ENCODE measurements around the gene ANTXRL.
A peak's percentile ranks its signal among the peaks of the same experiment; 100 is the strongest.
"Not testable (repeated sequence)": the region's sequence is repeated elsewhere in the genome, so short reads cannot be mapped to it uniquely, and the experiment has no call there.

The ANTXRL gene

DNA sequence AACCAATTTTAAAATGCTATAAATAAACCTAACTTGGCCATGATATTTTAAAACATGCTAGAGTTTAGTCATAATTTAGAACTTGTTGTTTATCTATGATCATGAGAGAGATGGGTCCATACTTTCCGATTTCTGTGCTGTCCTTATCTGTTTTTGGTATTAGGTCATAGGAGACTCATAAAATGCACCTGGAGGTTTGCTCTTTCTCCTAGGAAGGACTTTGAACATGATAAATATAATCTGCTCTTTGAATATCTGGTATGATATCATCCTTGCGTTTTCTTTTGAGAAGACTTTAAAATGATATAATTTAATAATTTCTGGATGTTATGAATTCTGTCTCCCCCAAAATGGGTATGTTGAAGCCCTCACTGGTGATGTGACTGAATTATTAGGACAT, 9.0 kb upstream of the ANTXRL start:
- no peak for DNase-seq

DNA sequence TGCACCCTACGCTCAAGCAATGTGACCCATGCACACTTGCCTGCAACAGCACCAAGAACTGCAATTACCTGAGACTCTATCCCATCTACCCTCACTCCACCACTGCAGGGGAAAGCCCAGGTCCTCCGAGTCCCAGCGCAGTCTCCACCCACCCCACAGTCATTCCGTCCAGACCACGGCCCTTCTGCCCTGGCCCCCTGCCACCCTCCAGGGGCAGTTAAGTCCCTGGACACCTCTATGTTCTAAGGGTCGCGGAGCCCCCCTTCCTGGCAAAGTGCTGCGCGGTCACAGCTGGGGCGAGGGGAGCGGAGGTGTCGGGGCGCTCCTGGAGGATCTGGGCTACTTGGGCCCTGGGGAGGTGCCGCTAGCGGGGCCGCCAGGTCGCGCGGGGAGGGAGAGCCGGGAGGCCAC, 4.4 kb upstream of the ANTXRL start:
- not testable (repeated sequence) for DNase-seq

DNA sequence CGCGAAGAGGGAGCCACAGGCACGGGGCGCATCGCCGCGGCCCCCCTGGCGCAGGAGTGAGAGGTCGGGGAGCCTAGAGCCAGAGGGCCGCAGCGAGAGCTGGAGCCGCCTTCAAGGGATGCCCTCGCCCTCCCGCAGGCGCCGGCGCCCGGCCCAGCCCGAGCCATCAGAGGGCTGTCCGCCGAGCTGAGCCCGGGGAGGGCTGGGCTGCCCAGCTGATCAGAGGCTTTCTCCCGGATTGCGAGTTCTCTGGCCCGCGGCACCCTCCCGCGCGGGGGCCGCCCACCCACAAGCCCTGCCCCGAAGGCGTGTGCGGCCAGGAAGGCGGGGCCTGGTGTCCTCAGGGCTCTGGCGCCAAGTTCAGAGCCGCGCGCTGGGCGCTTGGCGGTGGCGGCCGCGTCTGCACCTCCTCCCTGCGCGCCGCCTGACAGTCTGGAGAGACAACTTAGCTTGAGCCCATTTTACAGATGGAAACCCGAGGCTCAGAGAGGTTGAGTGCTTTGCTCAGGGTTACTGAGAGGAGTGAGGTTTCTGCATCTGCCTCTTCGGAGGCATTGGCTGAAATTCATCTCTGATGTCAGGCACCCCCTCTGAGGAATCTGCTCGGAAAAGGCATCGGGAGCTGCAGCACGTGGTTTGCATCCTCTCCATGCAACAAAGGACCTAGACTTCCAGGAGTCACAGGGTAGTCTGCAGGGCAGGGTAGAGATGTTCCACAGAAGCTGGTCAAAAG, 3.8 kb upstream of the ANTXRL start:
- DNase-seq = peak; percentile 72

DNA sequence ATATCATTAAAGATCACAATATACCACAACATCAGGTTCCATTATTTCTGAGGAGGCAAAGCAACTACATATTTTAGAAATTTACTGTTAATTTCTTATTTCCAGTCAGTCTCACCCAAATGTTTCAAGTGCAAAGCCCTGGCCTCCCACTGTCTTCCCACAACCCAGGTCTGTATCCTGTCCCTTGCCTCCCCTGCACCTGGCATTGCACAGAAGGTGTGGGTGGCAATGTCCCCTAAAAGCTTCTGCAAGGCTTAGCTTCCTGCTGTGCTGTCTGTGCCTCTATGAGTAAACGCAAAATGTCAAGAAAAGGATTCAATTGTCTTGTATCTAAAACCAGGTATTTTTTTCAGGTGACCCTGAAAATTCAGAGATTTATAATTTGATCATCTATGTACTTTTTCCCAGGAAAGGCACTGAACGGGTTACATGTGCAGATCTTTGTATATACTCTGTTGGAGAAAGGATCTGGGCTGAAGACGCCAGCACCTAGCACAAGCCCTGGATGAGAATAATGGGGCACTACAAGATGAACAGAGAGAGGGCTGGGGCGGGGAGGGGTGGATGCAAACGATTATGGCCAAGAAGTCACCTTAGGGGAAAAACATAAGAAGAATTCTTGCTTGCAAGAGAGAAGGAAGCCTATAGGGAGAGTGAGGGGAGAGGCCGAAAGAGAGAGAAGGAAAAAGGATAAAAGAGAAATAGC, 3.1 kb upstream of the ANTXRL start:
- DNase-seq = no peak

DNA sequence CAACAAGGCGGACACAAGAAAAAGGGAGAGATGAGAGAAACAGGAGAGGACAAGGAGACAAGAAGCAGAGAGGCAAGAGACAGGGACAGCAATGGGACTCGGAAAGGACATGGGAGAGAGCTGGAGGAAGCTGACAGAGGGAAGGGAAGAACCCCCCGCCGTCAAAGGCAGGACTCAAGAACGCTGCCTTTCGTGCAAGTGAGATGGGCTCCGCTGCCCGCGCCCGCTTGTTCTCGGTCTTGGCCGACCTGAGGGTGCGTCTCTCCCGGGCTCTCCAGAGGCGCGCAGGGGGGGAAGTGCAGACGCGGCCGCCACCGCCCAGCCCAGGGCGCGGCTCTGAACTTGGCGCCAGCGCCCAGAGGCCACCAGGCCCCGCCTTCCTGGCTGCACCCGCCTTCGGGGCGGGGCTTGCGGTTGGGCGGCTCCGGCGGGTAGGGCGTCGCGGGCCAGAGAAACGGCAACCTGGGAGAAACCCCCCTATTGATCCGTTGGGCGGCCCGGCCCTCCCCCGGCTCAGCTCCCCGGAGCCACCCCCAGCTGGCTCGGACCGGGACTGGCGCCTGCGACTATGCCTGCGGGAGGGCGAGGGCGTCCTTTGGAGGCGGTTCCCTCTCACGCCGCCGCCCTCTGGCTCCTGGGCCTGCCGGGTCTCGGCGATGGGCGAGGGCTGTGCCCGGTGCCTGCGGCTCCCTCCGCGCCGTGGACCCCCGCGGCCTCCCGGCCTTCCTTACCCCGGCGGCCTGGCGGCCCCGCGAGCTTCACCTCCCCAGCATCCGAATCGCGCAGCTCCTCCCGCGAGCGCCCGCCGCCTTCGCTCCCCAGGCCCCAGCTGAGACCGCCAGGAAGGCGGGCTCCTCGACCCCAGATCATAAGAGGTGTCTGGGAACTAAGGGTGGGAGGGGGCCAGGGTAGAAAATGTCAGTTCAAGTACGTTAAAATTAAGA, 2.2 kb upstream of the ANTXRL start:
- DNase-seq = peak; percentile 84

DNA sequence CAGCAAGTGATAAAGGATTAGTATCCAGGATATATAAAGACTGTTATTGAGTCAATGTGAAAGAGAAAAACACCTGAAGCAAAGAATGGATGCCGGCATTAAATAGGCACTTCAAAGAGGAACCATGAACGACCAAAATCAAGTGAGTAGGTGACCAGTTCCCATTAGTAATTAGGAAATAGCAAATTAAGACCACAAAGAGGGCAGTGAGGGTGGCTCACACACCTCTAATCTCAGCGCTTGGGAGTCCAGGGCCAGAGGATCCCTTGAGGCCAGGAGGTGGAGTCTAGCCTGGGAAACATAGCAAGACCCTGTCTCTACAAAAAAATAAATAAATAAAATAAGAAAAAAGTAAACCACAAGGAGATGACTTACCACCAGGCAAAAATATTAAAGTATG, 1.5 kb upstream of the ANTXRL start:
- no peak for DNase-seq

DNA sequence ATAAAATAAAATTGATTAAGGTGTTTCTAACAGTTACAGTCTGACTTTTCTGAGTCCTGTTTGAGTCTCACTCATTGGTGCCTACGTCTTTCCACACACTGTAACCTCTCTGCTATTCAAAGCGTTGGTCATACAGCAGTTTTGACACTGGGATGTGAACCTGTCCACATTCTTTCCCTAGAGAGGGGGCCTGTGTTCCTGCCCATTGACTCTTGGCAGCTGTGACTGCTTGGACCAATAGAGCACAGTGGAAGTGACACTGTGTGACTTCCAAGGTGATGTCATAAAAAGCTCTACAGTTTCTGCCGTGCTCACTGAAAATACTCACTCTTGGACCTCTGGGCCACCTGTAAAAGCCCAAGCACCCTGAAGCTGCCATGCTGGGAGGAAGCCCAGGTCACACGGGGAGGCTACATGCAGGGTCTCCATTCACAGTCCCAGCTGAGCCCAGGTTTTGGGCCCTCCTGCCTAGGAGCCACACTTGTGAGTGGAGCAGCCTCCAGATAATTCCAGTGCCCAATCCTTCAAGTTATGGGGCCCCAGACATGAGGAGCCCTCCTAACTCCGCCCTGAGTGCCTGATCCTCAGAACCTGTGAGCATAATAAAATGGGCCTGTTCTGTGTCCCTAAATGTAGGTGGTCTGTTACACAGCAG, 704 bp upstream of the ANTXRL start:
- peak; percentile 9 for DNase-seq

DNA sequence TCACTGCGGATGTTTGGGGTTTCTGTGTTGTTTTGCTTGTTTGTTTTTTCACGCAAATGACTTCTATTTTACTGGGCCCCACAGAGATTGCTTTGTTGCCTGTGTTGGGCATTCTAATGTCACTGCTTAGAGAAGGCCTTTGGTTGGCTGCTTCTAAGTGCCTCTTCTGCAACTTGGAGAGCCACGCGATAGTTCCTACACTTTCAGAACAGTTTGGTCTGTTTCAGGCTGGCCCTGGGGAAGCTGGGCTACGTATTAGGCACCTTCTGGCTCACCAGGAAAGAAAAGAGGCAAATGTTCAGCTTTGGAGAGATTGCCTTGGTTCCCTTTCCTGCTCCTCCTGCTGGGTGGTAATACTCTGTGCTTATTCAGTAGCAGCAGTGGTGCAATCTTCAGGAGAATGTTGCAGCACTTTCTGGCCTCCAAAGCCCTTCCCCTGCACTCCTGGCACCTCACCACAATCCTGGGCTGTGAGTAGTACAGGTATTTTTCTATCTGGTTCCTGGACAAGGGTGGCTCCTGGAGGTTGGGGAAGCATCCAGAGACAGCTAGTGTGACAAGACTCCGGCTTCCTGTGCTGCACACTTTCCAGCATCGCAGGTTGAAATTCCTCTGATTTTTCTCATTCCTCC, 1.2 kb downstream of the ANTXRL start:
- peak; percentile 19 for DNase-seq

DNA sequence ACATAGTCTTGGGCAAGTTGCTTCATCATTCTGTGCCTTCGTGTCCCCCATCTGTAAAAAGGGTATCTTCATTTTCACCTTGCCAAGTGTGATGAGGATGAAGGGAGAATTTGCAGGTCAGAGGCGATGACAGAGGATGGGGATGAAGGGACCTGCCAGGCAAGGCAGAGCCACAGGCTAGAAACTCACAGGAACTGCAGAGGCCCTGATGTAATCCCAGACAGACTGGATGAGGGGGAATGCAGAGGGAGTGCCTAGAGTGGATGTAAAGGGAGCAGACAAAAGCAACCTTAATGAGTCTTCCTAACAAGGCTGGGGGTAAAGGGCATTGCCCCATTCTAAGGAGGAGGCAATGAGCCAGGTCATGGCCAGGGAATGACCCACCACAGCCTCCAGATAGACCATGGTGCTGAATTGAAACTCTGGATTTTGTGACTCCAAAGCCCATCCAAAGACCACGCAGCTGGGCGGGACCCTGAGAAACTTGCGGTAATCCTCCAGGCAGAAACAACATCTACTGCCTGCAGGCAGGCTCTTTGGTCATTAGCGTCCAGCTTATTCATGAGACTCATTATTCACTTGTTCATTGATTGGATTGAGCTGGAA, 1.9 kb downstream of the ANTXRL start:
- DNase-seq = peak; percentile 13

DNA sequence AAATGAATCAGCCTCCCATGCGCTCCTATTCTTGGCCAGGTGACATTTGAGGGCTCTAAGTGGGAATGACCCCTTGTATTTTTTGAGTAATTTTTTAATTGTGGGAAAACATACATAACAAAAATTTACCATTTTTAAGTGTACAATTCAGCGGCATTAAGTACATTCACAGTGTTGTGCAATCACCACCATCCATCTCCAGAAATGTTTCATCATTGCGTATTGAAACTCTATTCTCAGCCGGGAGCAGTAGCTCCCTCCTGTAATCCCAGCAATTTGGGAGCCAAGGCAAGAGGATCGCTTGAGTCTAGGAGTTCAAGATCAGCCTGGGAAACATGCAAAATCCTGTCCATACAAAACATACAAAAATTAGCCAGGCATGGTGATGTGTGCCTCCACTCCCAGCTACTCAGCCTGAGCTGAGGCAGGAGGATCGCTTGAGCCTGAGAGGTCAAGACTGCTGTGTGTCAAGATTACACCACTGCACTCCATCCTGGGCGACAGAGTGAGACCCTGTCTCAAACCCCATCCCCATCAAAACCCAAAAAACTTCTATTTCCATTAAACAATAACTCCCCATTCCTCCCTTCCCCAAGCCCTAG, 2.5 kb downstream of the ANTXRL start:
- peak; percentile 11 for DNase-seq

DNA sequence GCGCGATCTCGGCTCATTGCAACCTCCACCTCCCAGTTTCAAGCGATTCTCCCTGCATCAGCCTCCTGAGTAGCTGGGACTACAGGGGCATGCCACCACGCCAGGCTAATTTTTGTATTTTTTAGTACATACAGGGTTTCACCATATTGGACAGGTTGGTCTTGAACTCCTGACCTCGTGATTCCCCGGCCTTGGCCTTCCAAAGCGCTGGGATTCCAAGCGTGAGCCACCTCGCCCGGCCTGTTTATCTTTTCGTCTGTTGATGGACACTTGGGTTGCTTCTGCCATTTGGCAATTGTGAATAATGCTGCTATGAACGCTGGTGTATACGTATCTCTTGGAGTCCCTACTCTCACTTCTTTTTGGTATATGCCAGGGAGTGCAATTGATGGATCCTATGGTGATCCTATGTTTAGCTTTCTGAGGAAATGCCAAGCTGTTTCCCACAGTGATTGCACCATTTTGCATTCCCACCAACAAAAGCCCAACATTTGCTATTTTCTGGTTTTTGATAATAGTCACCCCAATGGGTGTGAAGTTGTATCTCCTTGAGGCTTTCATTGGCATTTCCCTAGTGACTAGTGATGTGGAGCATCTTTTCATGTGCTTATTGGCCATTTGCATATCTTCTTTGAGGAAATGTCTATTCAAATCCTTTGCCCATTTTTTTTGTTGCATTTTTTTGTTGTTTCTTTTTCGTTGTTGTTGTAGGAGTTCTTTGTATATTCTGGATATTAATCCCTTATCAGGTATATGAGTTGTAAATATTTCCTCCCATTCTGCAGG, 3.5 kb downstream of the ANTXRL start:
- DNase-seq = no peak

DNA sequence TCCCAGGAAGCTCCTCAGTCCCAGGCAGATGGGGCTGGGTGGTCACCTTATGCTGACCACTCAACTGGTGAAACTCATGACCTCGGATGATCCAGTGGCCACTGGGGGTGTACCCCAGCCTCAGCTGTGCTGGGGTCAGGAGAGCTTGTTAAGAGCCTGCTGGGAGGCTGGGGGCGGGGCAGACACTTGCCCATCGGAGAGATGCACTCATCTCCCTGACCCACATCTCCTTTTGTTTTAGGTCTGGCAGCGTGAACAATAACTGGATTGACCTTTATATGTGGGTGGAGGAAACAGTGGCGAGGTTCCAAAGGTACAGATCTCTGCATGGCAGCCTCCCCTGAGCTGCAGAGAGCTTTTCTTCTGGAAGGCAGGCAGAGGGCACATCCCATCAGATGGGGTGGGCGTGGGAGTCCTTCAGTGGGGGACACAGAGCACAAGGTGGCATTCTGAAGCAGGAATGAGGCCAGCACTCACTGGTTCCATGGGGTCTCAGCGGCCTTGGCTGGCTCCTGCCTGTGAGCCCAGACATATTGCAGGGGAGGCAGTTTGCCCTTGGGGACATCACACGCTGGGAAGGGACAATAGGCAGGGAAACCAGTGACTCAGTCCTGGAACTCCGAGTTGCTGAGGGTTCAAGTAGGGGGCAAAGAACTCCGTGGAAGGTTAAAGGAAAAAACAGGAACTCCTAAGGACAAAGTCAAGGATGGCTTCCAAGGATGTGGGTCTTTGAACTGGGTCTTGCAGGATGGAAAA, 5.2 kb downstream of the ANTXRL start:
- peak; percentile 21 for DNase-seq

DNA sequence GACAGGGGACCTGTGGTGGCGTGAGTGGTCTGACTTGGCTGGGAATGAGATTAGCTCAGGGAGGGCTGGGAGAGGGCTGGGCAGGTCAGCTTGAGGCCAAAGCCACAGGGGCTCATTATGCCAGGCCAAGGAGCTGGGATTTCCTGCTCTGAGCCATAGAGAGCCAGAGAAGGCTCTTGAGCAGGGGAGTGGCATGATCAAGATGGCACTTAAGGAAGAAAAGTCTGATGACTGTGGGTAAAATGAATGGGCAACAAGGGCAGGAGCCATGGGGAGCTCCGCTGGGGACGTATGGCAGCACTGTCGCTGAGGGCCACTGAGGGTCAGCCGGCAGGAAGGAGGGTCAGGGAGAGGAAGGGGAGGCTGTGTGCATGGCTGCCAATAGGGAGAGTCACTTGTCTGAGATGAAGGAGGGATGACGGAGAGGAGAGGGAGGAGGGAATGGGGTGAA, 5.8 kb downstream of the ANTXRL start:
- DNase-seq = peak; percentile 8

DNA sequence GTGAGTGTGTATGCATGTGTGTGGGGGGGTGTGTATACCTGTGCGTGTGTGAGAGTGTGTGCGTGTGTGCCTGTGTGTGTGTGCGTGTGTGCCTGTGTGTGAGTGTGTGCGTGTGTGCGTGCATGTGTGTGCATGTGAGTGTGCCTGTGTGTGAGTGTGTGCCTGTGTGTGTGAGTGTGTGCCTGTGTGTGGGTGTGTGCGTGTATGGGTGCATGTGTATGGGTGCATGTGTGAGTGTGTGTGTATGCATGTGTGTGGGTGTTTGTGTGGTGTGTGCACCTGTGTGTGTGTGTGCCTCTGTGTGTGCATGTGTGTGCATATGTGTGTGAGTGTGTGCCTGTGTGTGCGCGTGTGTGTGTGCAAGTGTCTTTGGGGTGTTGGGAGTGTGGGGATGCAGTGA, 6.4 kb downstream of the ANTXRL start:
- no peak for DNase-seq

DNA sequence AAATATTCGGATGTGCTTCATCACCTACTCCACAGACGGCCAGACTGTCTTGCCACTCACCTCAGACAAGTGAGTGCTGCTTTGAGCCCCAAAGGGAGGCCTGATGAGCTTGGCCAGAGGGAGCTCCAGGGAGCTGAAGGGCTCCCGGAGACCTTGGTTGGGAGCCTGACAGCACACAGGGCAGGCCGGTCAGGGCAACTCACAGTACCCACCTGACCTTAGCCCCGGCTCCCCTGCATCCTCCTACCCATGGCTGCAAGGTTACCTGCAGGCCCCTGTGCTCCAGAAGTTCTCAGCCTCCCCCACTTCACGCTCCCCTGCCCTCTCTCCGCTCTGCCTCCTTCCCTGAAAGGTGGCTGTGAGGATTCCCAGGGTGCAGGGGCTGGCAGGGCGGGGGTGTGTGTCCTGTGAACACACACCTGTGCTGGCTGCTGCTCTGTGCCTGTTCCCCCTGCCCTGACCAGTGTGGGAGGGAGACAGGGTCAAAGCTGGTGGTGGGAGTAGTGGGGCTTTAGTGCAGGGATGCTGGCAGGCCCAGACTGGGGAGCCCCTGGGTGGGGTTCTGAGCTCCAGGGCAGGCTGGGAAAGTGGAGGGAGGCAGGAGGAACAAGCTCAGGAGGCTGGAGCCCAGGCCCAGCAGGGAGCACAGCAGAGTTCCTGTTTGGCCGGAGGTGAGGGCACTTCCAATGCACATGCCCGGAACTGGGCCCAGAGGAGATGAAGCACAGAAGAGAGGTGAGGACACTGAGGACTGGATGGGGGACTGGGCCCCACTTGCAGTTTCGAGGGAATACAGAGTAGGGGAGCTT, 7.2 kb downstream of the ANTXRL start:
- peak; percentile 21 for DNase-seq

DNA sequence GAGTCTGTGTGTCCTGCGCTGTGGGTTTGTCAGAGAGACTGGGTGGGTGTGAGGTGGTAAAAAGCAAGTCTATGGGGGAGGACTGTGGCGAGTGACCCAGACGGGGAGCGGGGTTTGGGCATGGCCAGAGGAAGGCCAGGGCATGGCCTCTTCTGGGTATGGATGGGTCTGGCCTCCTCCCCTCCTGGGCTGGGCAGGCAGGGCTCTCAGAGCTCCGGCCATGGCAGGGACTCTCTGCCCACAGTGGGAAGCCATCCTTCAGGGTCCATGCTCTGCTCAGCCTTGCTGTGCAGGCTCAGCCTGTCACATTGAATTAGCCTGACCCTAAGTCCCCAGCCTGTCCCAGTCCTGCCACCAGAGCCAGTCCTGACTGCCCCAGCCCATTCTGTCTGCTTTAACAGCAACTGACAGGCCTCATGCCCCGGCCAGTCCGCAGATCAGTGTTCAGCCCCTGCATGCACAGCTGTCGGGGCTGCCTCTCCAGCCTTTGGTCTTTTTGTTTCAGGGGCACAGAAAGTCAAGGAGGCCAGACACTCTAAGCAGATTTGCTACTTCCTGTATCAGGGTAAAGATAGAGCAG, 7.9 kb downstream of the ANTXRL start:
- DNase-seq = no peak

DNA sequence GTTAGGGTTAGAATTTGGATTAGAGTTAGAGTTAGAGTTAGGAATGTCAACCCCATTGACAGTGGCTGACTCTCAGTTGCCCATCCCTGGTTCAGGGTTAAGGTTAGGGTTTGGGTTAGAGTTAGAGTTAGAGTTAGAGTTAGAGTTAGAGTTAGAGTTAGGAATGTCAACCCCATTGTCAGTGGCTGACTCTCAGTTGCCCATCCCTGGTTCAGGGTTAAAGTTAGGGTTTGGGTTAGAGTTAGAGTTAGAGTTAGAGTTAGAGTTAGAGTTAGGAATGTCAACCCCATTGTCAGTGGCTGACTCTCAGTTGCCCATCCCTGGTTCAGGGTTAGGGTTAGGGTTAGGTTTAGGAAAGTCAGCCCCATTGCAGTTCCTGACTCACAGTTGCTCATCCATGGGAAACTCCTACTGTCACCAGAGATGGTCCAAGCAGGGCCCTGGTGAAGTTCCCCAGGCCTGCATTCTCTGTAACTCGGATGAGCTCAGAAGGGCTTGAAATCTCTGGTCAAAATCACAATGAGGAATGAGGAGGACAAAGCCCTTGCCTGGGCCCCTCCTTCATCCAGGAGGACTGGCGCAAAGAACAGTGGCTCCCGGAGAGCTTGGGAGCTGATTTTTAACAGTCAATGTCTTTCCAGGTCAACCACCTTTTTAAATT, 8.7 kb downstream of the ANTXRL start:
- not testable (repeated sequence) for DNase-seq

DNA sequence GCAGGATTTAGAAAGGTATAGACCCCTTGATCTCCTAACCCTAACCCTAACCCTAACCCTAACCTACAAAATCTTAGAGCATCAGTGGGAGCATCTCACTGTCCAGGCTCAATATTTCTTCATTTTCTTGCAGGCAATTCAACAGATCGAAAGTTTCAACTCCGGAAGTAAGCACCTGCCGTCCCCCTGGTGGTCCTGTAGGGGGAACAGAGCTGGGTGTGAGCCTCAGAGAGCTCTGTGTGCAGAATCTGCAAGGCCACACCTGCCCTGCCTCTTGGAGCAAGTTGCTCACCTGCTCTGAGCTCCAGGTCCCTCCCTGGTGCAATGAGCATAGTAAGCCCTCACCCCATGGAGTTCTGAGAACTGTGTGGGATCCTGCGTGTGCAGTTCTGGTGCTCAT, 9.3 kb downstream of the ANTXRL start:
- DNase-seq = not testable (repeated sequence)
